Stimulated activated CD4-positive, alpha-beta T cell treated with anti-CD3 and anti-CD28 coated beads, Interleukin-15, amount 100 ng/mL, for 24 hours (primary cell): ENCODE data around the gene IL24.

Experiments
- DNase-seq: peaks from one replicate; pipeline ENCODE4 v3.0.0-alpha.2; 2020

The IL24 gene

DNA sequence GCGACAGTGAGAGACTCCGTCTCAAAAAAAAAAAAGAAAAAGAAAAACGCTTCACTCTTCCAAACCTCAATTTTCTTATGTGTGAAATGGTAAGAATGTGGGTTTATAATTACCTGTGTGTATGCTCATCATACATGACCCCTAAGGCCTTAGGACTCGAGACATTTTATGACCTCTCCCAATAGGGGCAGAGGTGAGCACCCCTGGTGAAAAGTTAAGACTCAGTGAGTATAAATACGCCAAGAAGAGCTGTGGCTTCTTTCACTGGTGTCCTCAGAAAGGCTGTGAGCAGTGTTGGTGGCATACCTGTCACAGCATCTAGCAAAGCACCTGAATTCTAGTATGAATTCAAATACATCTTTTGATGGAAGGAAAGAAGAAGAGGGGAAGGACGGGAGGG lies 32.3 kb downstream of the IL24 start:
- DNase-seq = no peak

GRCh38 chr1:206930210-206930798 lies 33.1 kb downstream of the IL24 start:
- peak; percentile 70 for DNase-seq

GRCh38 chr1:206931709-206932108 lies 34.5 kb downstream of the IL24 start:
- no peak for DNase-seq

- DNase-seq = no peak
Observed at GRCh38 chr1:206932177-206932576, 34.9 kb downstream of the IL24 start.

GRCh38 chr1:206933333-206933945 lies 36.2 kb downstream of the IL24 start:
- peak; percentile 83 for DNase-seq

GRCh38 chr1:206935491-206936067 lies 38.3 kb downstream of the IL24 start:
- peak; percentile 76 for DNase-seq

- DNase-seq = no peak
Observed at GRCh38 chr1:206937425-206937824, 40.2 kb downstream of the IL24 start.

DNA sequence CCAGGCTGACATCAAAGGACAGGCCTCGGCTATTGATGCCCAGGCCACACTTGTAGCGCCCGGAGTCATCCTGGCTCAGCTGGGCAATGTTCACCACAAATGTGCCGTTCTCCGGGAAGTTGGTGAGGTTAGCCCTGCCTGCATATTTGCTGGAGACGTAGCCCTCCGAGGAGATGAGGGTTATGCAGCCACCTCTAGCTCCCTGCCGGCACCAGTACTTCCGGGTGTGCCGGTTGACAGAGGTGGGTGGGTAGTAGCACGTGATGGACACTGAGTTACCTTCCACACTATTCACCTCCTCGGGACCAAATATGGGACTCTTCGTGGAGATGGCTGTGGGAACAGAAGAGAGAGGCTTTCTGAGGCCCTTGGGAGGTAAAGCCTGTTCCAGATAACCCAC lies 41.9 kb downstream of the IL24 start:
- no peak for DNase-seq

- no peak for DNase-seq
Observed at GRCh38 chr1:206939841-206940587, 42.8 kb downstream of the IL24 start.

DNA sequence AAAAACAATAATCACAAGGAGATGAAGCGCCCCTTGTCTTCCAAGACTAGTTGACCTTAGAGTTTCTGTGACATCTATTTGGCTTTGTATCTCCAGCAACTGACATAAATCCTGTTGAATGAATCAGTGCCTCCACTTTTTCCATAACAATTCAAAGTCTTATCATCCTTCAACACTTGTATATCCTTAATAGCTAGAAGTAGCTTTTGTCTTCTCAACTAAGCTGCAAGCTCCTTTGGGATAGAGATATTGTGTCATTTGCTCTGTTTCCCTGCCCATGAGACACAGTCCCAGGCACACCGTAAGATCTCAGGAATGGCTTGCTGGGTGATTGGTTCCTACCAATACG lies 43.3 kb downstream of the IL24 start:
- DNase-seq = no peak

- no peak for DNase-seq
Observed at GRCh38 chr1:206941766-206942418, 44.6 kb downstream of the IL24 start.

GRCh38 chr1:206944703-206945102 lies 47.5 kb downstream of the IL24 start:
- no peak for DNase-seq

DNA sequence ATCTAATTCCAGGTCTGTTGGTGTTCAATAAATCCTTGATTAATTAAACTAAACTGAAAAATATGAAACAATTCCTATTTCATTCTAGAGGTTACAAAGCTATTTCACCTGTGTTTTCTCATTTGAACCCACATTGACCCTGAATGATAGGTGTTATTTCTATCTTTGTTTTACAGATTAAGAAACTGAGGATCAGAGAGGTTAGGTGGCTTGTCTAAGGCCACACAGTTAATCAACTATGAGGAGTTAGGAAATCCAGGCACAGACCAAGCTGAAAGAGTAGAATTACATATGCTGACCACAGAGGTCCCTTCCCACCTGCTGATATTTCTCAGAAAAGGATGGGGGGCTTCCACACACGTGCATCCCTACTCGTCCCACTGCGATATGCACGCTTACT lies 48.5 kb downstream of the IL24 start:
- DNase-seq = no peak

DNA sequence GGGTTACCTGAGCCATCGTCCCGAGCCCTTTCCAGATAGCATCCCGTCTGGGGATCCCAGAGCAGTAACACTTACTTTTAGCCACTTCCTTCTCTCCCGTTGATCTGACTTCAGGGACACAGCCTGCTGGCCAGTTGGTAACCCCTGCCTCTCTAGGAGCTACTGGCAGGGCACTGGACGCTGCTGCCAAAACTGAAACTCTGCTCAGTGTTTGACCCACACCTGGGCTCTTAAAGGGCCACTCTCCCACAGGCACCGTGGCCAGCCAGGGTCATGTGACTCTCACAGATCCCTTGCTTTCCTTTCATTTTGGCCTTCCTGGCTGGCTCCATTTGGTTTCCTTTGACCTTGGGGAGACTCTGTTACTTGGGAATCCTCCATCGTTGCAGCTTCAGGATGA lies 49.0 kb downstream of the IL24 start, which contains the start of gene PIGR:
Gene PIGR, minus strand, starts transcription at position 206 of the 400 bp plus-strand sequence. CDS start 5,935 bp downstream, outside the sequence.
- DNase-seq = no peak

GRCh38 chr1:206947255-206947654 lies 50.0 kb downstream of the IL24 start:
- DNase-seq = no peak

DNA sequence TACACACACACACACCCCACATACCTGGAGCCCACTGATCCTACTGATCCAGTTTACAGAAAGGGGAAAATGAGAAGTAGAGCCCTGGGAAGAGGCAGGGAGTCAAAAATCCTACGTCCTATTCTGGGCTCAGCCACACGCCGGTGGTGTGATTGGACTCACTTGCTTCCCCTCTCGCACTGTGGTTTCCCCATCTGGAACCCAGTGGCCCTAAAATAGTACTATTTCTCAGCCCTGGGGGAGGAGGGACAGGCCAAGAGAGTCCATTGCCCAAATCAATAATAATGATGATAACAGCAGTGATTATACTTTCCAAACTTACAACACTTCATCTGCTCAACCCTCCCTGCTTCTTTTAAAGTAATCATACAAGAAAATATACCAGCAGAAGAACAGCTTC lies 52.0 kb downstream of the IL24 start:
- no peak for DNase-seq

DNA sequence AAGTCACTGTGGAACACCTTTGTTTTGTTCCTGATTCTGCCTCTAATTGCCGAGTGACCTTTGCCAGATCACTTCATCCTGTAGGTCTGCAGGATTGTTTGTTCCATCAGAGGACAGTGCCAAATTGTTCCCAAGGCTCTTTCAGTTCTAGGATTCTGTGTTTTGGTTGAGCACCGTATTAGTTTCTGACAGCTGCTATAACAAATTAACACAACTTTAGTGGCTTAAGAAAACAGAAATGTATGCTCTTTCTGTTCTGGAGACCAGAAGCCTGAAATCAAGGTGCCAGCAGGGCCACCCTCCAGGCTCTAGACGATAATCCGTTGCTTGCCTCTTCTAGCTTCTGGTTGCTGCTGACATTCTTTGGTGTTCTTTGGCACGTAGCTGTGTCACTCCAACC lies 52.4 kb downstream of the IL24 start:
- DNase-seq = no peak

DNA sequence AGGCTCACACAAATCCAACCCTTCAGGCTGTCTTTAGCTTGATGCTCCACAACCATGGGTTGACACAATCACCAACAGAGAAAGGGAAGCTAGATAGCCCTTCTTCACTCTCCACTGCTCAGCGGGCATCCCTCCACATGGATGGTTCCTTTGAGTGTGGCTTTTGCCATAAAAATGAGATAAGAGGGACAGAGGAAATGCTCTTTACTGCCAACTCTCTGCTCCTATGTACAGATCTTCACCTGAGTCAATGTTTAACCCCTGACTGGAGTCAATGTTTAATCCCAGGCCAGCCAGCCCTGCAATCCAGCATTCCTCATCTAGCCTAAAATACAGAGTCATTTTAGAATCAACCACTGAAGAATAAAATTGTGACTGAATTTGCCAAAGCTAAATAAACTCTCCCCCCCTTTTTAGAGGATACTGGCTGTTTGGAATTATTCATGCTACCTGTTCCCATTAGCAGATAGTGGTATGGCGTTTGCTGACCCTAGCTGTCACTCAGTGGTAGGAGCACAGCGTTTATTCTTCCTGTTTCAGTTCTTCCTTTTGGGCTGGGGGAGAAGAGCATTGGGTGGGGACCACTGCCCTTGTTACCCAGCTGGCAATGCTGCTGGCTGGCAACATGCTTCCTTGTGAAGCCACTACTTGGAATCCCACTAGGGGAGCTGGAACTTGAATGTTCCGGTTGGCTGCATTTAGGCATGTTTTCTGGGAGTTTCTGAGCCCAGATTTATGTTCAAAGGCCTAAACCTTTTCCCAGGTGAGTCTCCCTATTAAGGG lies 54.3 kb downstream of the IL24 start:
- no peak for DNase-seq

DNA sequence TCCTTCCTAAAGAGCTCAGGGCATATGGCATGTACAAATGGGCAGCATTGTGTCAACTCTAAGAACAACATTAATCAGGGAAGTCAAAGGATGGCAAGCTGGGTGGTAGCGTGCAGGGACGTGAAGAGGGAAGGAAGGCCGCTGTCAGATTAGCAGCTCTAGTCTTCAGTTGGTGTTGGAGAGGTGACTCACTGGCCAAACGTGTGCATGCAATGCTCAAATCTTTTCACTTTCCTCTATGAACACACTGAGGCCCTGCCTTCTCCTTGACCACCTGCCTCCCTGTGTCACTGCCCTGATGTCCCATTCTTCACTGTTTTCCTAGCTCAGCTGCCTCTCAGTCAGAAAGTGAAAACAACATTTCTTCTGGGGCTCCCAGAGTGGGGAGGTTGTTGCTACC lies 54.9 kb downstream of the IL24 start:
- DNase-seq = no peak

DNA sequence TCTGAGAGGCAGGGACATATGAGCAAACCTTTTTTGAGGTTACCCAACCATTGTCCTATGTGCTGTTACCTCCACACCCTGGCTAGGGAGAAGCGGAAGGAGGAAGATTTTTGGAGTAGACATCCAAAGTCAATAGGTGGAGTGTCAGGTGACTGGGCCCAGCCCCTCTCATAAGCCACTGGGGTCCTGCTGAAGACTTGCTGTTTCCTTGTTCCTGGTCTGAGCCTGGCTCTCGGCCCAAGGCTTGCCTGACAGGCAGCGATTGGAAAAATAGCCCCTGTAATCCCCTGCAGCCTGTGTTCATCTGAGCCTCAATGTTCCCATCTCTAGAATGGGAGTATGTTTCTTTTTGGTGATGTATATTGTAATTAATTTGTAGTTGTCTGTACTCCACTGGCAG lies 55.9 kb downstream of the IL24 start:
- no peak for DNase-seq

- no peak for DNase-seq
Observed at GRCh38 chr1:206953626-206954025, 56.4 kb downstream of the IL24 start.
